NB4 (cell line): ENCODE data around the gene HRAS.

Experiments
- CTCF ChIP-seq: IDR thresholded peaks from one replicate; pipeline ENCODE4 v1.5.1; 2012; ENCODE audit warnings: low read depth, low read length
- MYC ChIP-seq: IDR thresholded peaks from 2 replicates; pipeline ENCODE4 v1.6.1; 2011; ENCODE audit warnings: low read depth, low read length
- POLR2A ChIP-seq: IDR thresholded peaks from 2 replicates; pipeline ENCODE4 v1.6.1; 2011; ENCODE audit warnings: mild to moderate bottlenecking; ENCODE audit not compliant: insufficient read length; ENCODE audit errors: extremely low read depth
- TF ChIP-seq, protein P1 (sequence below): IDR thresholded peaks from 2 replicates; pipeline ENCODE4 v1.6.1; 2011; ENCODE audit warnings: low read depth, low read length

GRCh38 chr11:515131-515530 is 20.2 kb downstream of the HRAS start:
- TF ChIP-seq CTCF (no peak), POLR2A (no peak), MYC (no peak)
- TF ChIP-seq, protein P1, sequence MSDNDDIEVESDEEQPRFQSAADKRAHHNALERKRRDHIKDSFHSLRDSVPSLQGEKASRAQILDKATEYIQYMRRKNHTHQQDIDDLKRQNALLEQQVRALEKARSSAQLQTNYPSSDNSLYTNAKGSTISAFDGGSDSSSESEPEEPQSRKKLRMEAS, result no peak
